HepG2 (cell line): ENCODE measurements around the gene BRAF. TPM values are rescaled to one million over a fixed set of nuclear protein-coding genes. Genes with fewer than 3 reads are reported as not detected.
A peak's percentile ranks its signal among the peaks of the same experiment; 100 is the strongest.

Experiments used
- ARNT ChIP-seq: fragments of 450-650 bp; IDR thresholded peaks from 2 replicates; pipeline ENCODE4 v1.6.1; 2017
- FOXK1 ChIP-seq: sonication (generic); formaldehyde crosslinking; IDR thresholded peaks from 2 replicates; pipeline ENCODE4 v1.4.0; 2020; ENCODE audit warnings: low read depth, missing genetic modification reagents, borderline replicate concordance
- HNF4G ChIP-seq, 2 experiments: sonication (generic) in 1 of 2; formaldehyde crosslinking in 1 of 2; IDR thresholded peaks; 2 replicates each; pipeline versions ENCODE4 v1.4.0 to v1.6.1; 2011 to 2020; ENCODE audit warnings: borderline replicate concordance in 2 of 2, low read depth in 2 of 2, mild to moderate bottlenecking in 2 of 2, low read length in 1 of 2, missing genetic modification reagents in 1 of 2, moderate library complexity in 1 of 2
- KMT2B ChIP-seq: IDR thresholded peaks from 2 replicates; pipeline ENCODE4 v1.6.1; 2016; ENCODE audit warnings: missing genetic modification reagents, missing compliant biosample characterization
- MLLT10 ChIP-seq: sonication (generic); formaldehyde crosslinking; IDR thresholded peaks from 2 replicates; pipeline ENCODE4 v1.4.0; 2020; ENCODE audit warnings: missing genetic modification reagents
- MTA1 ChIP-seq: sonication (generic); formaldehyde crosslinking; IDR thresholded peaks from 2 replicates; pipeline ENCODE4 v1.4.0; 2020; ENCODE audit warnings: missing genetic modification reagents, mild to moderate bottlenecking, borderline replicate concordance
- NFE2L2 ChIP-seq: fragments of 150-350 bp; IDR thresholded peaks from 2 replicates; pipeline ENCODE4 v1.6.1; 2014; ENCODE audit warnings: low read length
- NR2F1 ChIP-seq, 2 experiments: fragments of 450-650 bp in 1 of 2; formaldehyde crosslinking in 1 of 2; IDR thresholded peaks; 2 replicates each; pipeline versions ENCODE4 v1.5.0 to v1.6.1; 2016 to 2020; ENCODE audit warnings: mild to moderate bottlenecking in 1 of 2, missing compliant biosample characterization in 1 of 2, missing genetic modification reagents in 1 of 2, moderate library complexity in 1 of 2
- RARG ChIP-seq: sonication (generic); formaldehyde crosslinking; IDR thresholded peaks from 2 replicates; pipeline ENCODE4 v1.4.0; 2020; ENCODE audit warnings: low read depth, mild to moderate bottlenecking, missing genetic modification reagents
- RORA ChIP-seq: sonication (generic); formaldehyde crosslinking; IDR thresholded peaks from 2 replicates; pipeline ENCODE4 v1.5.0; 2020; ENCODE audit warnings: mild to moderate bottlenecking, missing genetic modification reagents, moderate library complexity
- SOX13 ChIP-seq, 3 experiments: fragments of 450-650 bp in 1 of 3; sonication (generic) in 1 of 3; formaldehyde crosslinking in 1 of 3; IDR thresholded peaks in 2 of 3; conservative IDR thresholded peaks in 1 of 3; 2 replicates each; pipeline versions ENCODE4 v1.5.0 to v1.6.1; 2016 to 2020; ENCODE audit warnings: antibody characterized with exemption in 1 of 3, mild to moderate bottlenecking in 1 of 3, missing compliant biosample characterization in 1 of 3, missing genetic modification reagents in 1 of 3, moderate library complexity in 1 of 3
- SPEN ChIP-seq: sonication (generic); formaldehyde crosslinking; IDR thresholded peaks from 2 replicates; pipeline ENCODE4 v1.5.1; 2020; ENCODE audit warnings: low read depth, mild to moderate bottlenecking, missing genetic modification reagents
- SRF ChIP-seq: IDR thresholded peaks from 2 replicates; pipeline ENCODE4 v1.6.1; 2011; ENCODE audit warnings: mild to moderate bottlenecking, low read depth, low read length, moderate library complexity
- ZFP1 ChIP-seq: IDR thresholded peaks from 2 replicates; pipeline ENCODE4 v1.6.1; 2016
- ZNF121 ChIP-seq: sonication (generic); formaldehyde crosslinking; IDR thresholded peaks from 2 replicates; pipeline ENCODE4 v1.5.0; 2020; ENCODE audit warnings: mild to moderate bottlenecking, missing genetic modification reagents
- ZNF205 ChIP-seq: IDR thresholded peaks from 2 replicates; pipeline ENCODE4 v1.6.1; 2018; ENCODE audit warnings: missing biosample characterization, missing genetic modification reagents
- ZNF44 ChIP-seq: sonication (generic); formaldehyde crosslinking; IDR thresholded peaks from 2 replicates; pipeline ENCODE4 v1.5.1; 2020; ENCODE audit warnings: mild to moderate bottlenecking, missing genetic modification reagents
- ZNF564 ChIP-seq: sonication (generic); formaldehyde crosslinking; IDR thresholded peaks from 2 replicates; pipeline ENCODE4 v1.8.1; 2023; ENCODE audit warnings: mild to moderate bottlenecking, missing genetic modification reagents
- ZNF660 ChIP-seq: sonication (generic); formaldehyde crosslinking; IDR thresholded peaks from 2 replicates; pipeline ENCODE4 v1.5.1; 2020; ENCODE audit warnings: mild to moderate bottlenecking, low read depth, missing genetic modification reagents, borderline replicate concordance
- ZNF839 ChIP-seq: sonication (generic); formaldehyde crosslinking; IDR thresholded peaks from 2 replicates; pipeline ENCODE4 v1.4.0; 2020; ENCODE audit warnings: missing genetic modification reagents, mild to moderate bottlenecking, borderline replicate concordance
- ZSCAN30 ChIP-seq: sonication (generic); formaldehyde crosslinking; IDR thresholded peaks from 2 replicates; pipeline ENCODE4 v1.5.0; 2020; ENCODE audit warnings: mild to moderate bottlenecking, missing genetic modification reagents
- polyA plus RNA-seq, 8 experiments: library from polyadenylated mRNA; depleted of rRNA in 3 of 8; stranded (reverse) in 7 of 8; unstranded in 1 of 8; fragments of >200 nt; fragmentation: Illumina TruSeq in 4 of 8; extraction: Trizol in 4 of 8; gene quantifications; 2 replicates each; pipeline versions ENCODE4 v1.2.1 to v1.2.3, GENCODE V29; 2011 to 2016; ENCODE audit warnings: low read depth in 4 of 8, missing spikeins in 1 of 8, mixed read lengths in 1 of 8; ENCODE audit not compliant: insufficient read depth in 1 of 8
- total RNA-seq, 5 experiments: library from RNA; depleted of rRNA; stranded (reverse); fragments of >200 nt; fragmentation: Illumina TruSeq; extraction: Trizol; gene quantifications; 2 replicates each; pipeline ENCODE4 v1.2.3, GENCODE V29; 2016; ENCODE audit warnings: low read depth in 1 of 5
- TF ChIP-seq, protein P1 (sequence below): IDR thresholded peaks from 2 replicates; pipeline ENCODE4 v1.6.1; 2018; ENCODE audit warnings: missing genetic modification reagents
- TF ChIP-seq, protein P2 (sequence below): IDR thresholded peaks from 2 replicates; pipeline ENCODE4 v1.4.0; 2020; ENCODE audit warnings: mild to moderate bottlenecking, missing genetic modification reagents
- TF ChIP-seq, protein P3 (sequence below): sonication (generic); formaldehyde crosslinking; IDR thresholded peaks from 2 replicates; pipeline ENCODE4 v1.8.0; 2022; ENCODE audit warnings: missing genetic modification reagents, low read depth, mild to moderate bottlenecking, borderline replicate concordance

Gene BRAF
- total and polyA plus RNA-seq, 2 of the 13 experiments (the other 11 are each of a cell fraction or from before 2014, with no cell fraction given) = 12.5 to 13.4 TPM

DNA sequence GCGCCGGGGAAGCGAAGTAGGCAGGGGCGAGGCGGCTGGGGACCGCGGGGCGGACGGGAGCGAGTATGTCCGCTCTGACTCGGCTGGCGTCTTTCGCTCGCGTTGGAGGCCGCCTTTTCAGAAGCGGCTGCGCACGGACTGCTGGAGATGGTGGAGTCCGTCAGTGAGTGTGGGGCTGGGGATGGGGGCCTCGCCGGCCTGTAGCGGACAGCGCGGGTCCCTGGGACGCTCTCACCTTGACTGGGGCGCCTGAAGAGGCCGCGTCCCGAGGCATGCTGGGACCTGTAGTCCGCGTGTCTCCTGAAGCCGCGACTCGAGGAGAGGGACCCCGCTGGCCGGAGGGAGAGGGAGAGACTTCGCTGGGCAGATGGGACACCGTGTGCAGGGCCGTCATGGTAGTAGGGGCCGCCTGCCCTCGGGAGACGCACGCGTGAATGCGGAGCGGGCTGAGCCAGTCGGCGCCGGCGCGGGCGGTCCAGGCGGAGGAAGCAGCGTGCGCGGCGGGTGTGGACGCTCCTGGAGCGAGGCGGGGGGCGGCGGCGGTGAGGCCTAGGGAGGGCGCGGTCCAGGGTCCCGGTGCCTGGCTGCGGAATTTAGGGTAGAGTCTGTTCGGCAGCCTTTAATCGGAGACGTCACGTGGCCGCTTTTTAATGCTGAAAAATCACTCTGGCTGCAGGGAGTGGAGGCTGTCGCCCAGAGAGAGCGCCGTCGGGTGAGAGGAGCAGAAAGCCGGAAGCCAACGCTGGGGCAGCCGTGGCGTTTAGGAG is 227.9 kb downstream of the BRAF start, which contains the start of gene NDUFB2 (continued):
- TF ChIP-seq RORA (no peak), RARG (CRISPR knock-in tag) (no peak), ZNF660 (CRISPR knock-in tag) (0 out of 2 replicates have a peak, but pooled peaks have one; percentile 16), SRF (no peak), HNF4G (IDR thresholded peaks at IDR 0.05; ENCODE audit: borderline replicate concordance, low read depth, low read length) (no peak), HNF4G (CRISPR knock-in tag; IDR thresholded peaks at IDR 0.05; ENCODE audit: borderline replicate concordance, low read depth) (no peak), SPEN (CRISPR knock-in tag) (peak; percentile 29), ZNF564 (CRISPR knock-in tag) (no peak), MLLT10 (CRISPR knock-in tag) (no peak), NFE2L2 (no peak), NR2F1 (CRISPR knock-in tag; IDR thresholded peaks at IDR 0.05) (no peak), ZNF205 (CRISPR knock-in tag) (peak; percentile 88), ZNF839 (CRISPR knock-in tag) (no peak; the same call in 1 of the 2 replicates), ZNF44 (CRISPR knock-in tag) (no peak), MTA1 (CRISPR knock-in tag) (no peak), FOXK1 (CRISPR knock-in tag) (peak; percentile 47; the same call in 1 of the 2 replicates), ZFP1 (no peak), ZNF121 (CRISPR knock-in tag) (peak; percentile 50; the same call in 1 of the 2 replicates), SOX13 (IDR thresholded peaks at IDR 0.05) (no peak), SOX13 (CRISPR knock-in tag; conservative IDR thresholded peaks at IDR 0.05 in 1 of 2, IDR thresholded peaks at IDR 0.05 in 1 of 2) (peak in 1 of 2 experiments; percentile 8; a peak in 1 of 4 replicates), ARNT (no peak), ZSCAN30 (CRISPR knock-in tag) (no peak; the same call in 1 of the 2 replicates), KMT2B (peak; percentile 87)
- TF ChIP-seq, protein P1, sequence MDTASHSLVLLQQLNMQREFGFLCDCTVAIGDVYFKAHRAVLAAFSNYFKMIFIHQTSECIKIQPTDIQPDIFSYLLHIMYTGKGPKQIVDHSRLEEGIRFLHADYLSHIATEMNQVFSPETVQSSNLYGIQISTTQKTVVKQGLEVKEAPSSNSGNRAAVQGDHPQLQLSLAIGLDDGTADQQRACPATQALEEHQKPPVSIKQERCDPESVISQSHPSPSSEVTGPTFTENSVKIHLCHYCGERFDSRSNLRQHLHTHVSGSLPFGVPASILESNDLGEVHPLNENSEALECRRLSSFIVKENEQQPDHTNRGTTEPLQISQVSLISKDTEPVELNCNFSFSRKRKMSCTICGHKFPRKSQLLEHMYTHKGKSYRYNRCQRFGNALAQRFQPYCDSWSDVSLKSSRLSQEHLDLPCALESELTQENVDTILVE (CRISPR knock-in tag) = peak; percentile 44; the same call in 1 of the 2 replicates
- TF ChIP-seq, protein P2, sequence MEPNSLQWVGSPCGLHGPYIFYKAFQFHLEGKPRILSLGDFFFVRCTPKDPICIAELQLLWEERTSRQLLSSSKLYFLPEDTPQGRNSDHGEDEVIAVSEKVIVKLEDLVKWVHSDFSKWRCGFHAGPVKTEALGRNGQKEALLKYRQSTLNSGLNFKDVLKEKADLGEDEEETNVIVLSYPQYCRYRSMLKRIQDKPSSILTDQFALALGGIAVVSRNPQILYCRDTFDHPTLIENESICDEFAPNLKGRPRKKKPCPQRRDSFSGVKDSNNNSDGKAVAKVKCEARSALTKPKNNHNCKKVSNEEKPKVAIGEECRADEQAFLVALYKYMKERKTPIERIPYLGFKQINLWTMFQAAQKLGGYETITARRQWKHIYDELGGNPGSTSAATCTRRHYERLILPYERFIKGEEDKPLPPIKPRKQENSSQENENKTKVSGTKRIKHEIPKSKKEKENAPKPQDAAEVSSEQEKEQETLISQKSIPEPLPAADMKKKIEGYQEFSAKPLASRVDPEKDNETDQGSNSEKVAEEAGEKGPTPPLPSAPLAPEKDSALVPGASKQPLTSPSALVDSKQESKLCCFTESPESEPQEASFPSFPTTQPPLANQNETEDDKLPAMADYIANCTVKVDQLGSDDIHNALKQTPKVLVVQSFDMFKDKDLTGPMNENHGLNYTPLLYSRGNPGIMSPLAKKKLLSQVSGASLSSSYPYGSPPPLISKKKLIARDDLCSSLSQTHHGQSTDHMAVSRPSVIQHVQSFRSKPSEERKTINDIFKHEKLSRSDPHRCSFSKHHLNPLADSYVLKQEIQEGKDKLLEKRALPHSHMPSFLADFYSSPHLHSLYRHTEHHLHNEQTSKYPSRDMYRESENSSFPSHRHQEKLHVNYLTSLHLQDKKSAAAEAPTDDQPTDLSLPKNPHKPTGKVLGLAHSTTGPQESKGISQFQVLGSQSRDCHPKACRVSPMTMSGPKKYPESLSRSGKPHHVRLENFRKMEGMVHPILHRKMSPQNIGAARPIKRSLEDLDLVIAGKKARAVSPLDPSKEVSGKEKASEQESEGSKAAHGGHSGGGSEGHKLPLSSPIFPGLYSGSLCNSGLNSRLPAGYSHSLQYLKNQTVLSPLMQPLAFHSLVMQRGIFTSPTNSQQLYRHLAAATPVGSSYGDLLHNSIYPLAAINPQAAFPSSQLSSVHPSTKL = peak; percentile 5; the same call in 1 of the 2 replicates
- TF ChIP-seq, protein P3, sequence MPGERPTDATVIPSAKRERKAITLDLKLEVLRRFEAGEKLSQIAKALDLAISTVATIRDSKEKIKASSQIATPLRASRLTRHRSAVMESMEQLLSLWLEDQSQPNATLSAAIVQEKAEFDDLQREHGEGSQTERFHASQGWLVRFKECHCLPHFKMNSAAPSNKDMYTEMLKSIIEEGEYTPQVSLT (CRISPR knock-in tag) = no peak; the same call in 1 of the 2 replicates
